ENCODE results near the gene COMT. TPM values are rescaled to one million over a fixed set of nuclear protein-coding genes. Genes with fewer than 3 reads are reported as not detected.

The COMT gene
- total RNA-seq, 1 experiment from 2014 or later, result 108 TPM

DNA sequence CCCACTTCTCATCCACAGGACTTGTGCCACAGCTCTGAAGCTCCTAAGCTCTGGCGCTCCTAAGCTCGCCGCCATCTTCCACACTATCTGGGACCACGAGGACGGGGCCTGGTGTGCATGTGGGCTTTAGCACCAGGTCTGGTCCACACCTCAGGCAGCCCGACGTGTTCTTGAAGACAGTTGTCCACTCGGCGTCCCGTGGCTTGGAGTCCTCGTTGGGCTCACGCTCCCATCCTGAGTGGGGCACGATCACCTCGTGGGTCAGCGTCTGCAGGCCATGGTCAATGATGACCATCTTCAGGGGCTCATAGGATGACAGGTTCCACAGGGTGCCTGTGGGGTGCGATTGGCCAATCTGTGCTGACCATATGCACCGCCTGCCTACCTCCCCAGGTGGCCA lies 37.2 kb downstream of the COMT start:
- POLR2A ChIA-PET, result no interaction called here
- Histone ChIP-seq H3K36me3 (ENCODE audit: control insufficient read depth, insufficient read depth, low read length) (no peaks in the 10 kb centered on the region), H3K9me3 (ENCODE audit: control insufficient read depth, insufficient read depth, low read depth, low read length) (no peaks in the 10 kb centered on the region), H3K4me3 (ENCODE audit: low read depth in 2 of 2, low read length in 2 of 2) (no peak overlapping the region), H3K27ac (ENCODE audit: low read length) (no peak overlapping the region), H3K27me3 (ENCODE audit: control insufficient read depth, insufficient read depth, low read length) (no peaks in the 10 kb centered on the region), H3K4me1 (ENCODE audit: control insufficient read depth, insufficient read depth, low read length) (peaks cover 14% of the 10 kb centered on the region)
- intact Hi-C loops (cut with micrococcal nuclease; ENCODE audit: unreplicated experiment) (no loop called here), in situ Hi-C loops (cut with HindIII; ENCODE audit: low pct_unique_long_range_greater_than_20kb, low sequenced_read_pairs) (no loop called here)
- CTCF ChIA-PET, result no interaction called here
- no TSS peak for BruUV-seq (replicated peaks)
- TF ChIP-seq SIN3A (IDR thresholded peaks at IDR 0.05; ENCODE audit: borderline replicate concordance, insufficient read depth, low read depth, low read length), result no peak
- TF ChIP-seq POLR2AphosphoS5 (IDR thresholded peaks at IDR 0.05; ENCODE audit: low read depth, low read length), result no peak
- no peak for TF ChIP-seq TCF7L2 (IDR thresholded peaks at IDR 0.05; ENCODE audit: low read depth, low read length)
- no peak for TF ChIP-seq REST (IDR thresholded peaks at IDR 0.05; ENCODE audit: insufficient read depth in 1 of 2, low read depth in 2 of 2, low read length in 1 of 2)
- no peak for TF ChIP-seq CTCF (IDR thresholded peaks at IDR 0.05)
- ATAC-seq (no peak), DNase-seq (ENCODE audit: low read depth, low spot score) (no peak)

GRCh38 chr22:19979712-19980493 lies 38.3 kb downstream of the COMT start:
- Histone ChIP-seq H3K27me3 (ENCODE audit: control insufficient read depth, insufficient read depth, low read length) (no peaks in the 10 kb centered on the region), H3K4me1 (ENCODE audit: control insufficient read depth, insufficient read depth, low read length) (peaks cover 20% of the 10 kb centered on the region), H3K9me3 (ENCODE audit: control insufficient read depth, insufficient read depth, low read depth, low read length) (no peaks in the 10 kb centered on the region), H3K4me3 (ENCODE audit: low read depth in 2 of 2, low read length in 2 of 2) (no peak overlapping the region), H3K36me3 (ENCODE audit: control insufficient read depth, insufficient read depth, low read length) (no peaks in the 10 kb centered on the region), H3K27ac (ENCODE audit: low read length) (no peak overlapping the region)
- ATAC-seq, result no peak
- ChIA-PET POLR2A (no interaction called here), CTCF (no interaction called here)
- BruUV-seq (replicated peaks), result no TSS peak
- in situ Hi-C loops (cut with HindIII; ENCODE audit: low pct_unique_long_range_greater_than_20kb, low sequenced_read_pairs) (no loop called here), intact Hi-C loops (cut with micrococcal nuclease; ENCODE audit: unreplicated experiment) (no loop called here)
- no peak for DNase-seq (ENCODE audit: low read depth, low spot score)
- no peak for TF ChIP-seq SIN3A (IDR thresholded peaks at IDR 0.05; ENCODE audit: borderline replicate concordance, insufficient read depth, low read depth, low read length)
- no peak for TF ChIP-seq TCF7L2 (IDR thresholded peaks at IDR 0.05; ENCODE audit: low read depth, low read length)
- no peak for TF ChIP-seq REST (IDR thresholded peaks at IDR 0.05; ENCODE audit: insufficient read depth in 1 of 2, low read depth in 2 of 2, low read length in 1 of 2)
- no peak for TF ChIP-seq CTCF (IDR thresholded peaks at IDR 0.05)
- no peak for TF ChIP-seq POLR2AphosphoS5 (IDR thresholded peaks at IDR 0.05; ENCODE audit: low read depth, low read length)

Data from Panc1 (cell line).